ENCODE data around the gene CES2.

DNA sequence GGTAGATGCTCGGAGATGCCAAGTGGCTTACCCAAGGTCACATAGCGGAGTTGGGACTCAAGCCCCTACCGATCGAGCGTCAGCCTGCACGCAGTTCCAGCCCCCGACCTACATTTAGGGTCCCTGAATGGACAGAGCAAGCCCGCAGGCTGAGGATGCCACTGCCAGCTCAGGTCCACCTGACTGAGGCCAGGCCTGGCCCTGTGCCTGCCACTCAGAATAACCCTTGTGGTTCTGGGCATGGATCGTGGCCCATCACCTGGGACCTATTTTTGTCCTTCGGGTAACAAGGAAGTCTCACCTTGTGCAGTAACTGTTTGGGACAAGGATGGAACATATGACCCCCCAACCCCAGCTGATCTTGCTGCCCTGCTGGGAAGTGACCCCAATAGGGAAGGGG, 33.7 kb upstream of the CES2 start:
- TF ChIP-seq EZH2phosphoT487 (IDR thresholded peaks at IDR 0.05; ENCODE audit: low read depth), result no peak
- TF ChIP-seq, protein P1, sequence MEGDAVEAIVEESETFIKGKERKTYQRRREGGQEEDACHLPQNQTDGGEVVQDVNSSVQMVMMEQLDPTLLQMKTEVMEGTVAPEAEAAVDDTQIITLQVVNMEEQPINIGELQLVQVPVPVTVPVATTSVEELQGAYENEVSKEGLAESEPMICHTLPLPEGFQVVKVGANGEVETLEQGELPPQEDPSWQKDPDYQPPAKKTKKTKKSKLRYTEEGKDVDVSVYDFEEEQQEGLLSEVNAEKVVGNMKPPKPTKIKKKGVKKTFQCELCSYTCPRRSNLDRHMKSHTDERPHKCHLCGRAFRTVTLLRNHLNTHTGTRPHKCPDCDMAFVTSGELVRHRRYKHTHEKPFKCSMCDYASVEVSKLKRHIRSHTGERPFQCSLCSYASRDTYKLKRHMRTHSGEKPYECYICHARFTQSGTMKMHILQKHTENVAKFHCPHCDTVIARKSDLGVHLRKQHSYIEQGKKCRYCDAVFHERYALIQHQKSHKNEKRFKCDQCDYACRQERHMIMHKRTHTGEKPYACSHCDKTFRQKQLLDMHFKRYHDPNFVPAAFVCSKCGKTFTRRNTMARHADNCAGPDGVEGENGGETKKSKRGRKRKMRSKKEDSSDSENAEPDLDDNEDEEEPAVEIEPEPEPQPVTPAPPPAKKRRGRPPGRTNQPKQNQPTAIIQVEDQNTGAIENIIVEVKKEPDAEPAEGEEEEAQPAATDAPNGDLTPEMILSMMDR (IDR thresholded peaks at IDR 0.05; ENCODE audit: low read depth, low read length), result no peak
